Adrenal gland (tissue), 5 donors: ENCODE results near the gene RALY.
A peak's percentile ranks its signal among the peaks of the same experiment; 100 is the strongest.

Experiments
- CTCF ChIP-seq, 6 experiments: fragments of 450-650 bp in 4 of 6; fragments of 200-600 bp in 2 of 6; sonication (generic) in 1 of 6; IDR thresholded peaks; 1 replicate in 5 of 6; 2 replicates in 1 of 6; pipeline versions ENCODE4 v1.5.1 to v1.8.0; 2016 to 2021; ENCODE audit warnings: antibody characterized with exemption in 6 of 6, mild to moderate bottlenecking in 2 of 6, moderate library complexity in 1 of 6
- POLR2A ChIP-seq, 2 donors: fragments of 450-650 bp; IDR thresholded peaks; one replicate each; pipeline ENCODE4 v1.6.1; 2017; ENCODE audit warnings: antibody characterized with exemption in 2 of 2, mild to moderate bottlenecking in 2 of 2, moderate library complexity in 1 of 2
- donor health status: DM: no; HTN: no; CAD: no.

GRCh38 chr20:34129518-34130162 is 135.9 kb downstream of the RALY start:
- TF ChIP-seq CTCF (IDR thresholded peaks at IDR 0.05) (peak; percentile 84 to 91 (median 88)), POLR2A (IDR thresholded peaks at IDR 0.05) (no peak)
